Colonic mucosa (tissue), 4 donors: Measurements from ENCODE around the gene RHOBTB3. TPM values are rescaled to one million over a fixed set of nuclear protein-coding genes. Genes with fewer than 3 reads are reported as not detected.
A peak's percentile ranks its signal among the peaks of the same experiment; 100 is the strongest.

ENCODE experiments used
- DNase-seq: peaks from one replicate; pipeline ENCODE4 v3.0.0-alpha.2; 2020
- H3K27ac ChIP-seq: fragments of 200-600 bp; one replicate; pipeline ENCODE4 v1.8.0; 2021
- H3K27me3 ChIP-seq: fragments of 200-600 bp; one replicate; pipeline ENCODE4 v1.8.0; 2021
- H3K36me3 ChIP-seq: fragments of 200-600 bp; one replicate; pipeline ENCODE4 v1.8.0; 2021
- H3K4me1 ChIP-seq: fragments of 200-600 bp; one replicate; pipeline ENCODE4 v1.8.0; 2021; ENCODE audit warnings: mild to moderate bottlenecking
- H3K4me3 ChIP-seq: fragments of 200-600 bp; one replicate; pipeline ENCODE4 v1.8.0; 2021
- H3K9ac ChIP-seq, 2 donors: one replicate each; pipeline ENCODE4 v1.7.0; 2013; ENCODE audit warnings: control low read depth in 2 of 2, low read depth in 2 of 2, low read length in 2 of 2
- H3K9me3 ChIP-seq: fragments of 200-600 bp; one replicate; pipeline ENCODE4 v1.8.0; 2021
- intact Hi-C: fragments of 100-400 bp; cut with DNase I; formaldehyde crosslinking; loops from one replicate; pipeline ENCODE4 v1.14.1; 2022
- total RNA-seq, 2 donors: library from RNA; stranded (reverse); fragmentation: NEBNext Ultra II Directional in 1 of 2; extraction: Animal tissue kit (Norgen Biotek cat#: 25700) in 1 of 2; gene quantifications; one replicate each; pipeline ENCODE4 v1.2.1, GENCODE V29; 2021
- TF ChIP-seq, protein P1 (sequence below): fragments of 200-600 bp; IDR thresholded peaks from one replicate; pipeline ENCODE4 v1.8.0; 2022; ENCODE audit warnings: antibody characterized with exemption, mild to moderate bottlenecking
- donor health status: healthy.
- donor health status: DM: no; HTN: no; CAD: no.
- donor health status: DM: no; HTN: no; CAD: no.

Gene RHOBTB3
- total RNA-seq, 2 donors from 2014 or later = 50.0 to 59.0 TPM

DNA sequence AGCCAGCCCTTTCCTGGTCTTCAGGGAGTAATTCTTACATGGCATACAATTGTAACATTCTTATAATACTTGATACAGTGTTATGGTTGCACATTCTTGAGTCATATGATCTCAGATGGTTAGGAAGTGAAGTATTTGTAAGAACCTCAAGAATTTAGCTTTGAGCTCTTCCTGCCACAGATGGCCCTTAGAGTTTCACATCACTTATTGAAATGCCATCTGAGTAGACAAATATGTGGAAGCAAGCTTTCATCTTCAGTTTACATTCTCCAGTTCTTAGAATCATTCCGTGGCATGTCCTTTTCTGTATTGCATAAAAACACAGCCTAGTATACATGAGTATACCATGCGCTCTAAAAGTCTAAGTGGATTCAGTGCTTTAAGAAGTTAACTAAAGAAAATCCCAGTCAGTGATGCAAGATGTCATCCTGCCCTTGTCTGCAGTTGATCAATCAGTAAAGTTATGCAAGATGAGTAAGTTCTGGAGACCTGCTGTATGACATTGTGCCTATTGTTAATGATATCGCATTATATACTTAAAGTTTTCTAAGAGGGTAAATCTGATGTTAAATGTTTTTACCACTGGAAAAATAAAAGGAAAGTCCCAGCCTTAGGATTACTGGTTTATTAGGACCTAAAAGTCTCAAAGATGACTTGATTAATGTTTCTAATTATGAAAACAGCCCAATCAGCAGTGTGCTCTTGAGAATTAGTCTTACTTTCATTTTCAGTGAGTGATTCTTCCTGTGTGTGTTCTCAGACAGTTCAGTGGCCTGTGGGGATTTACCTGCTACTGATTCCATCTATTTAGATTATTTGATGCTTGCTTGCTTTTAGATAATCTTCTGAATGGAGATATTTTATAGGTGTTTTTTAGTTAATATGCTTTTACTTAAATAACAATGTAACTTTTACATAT, 29.4 kb downstream of the RHOBTB3 start:
- Histone ChIP-seq H3K27ac (peak overlapping the region; percentile 7), H3K4me3 (no peak overlapping the region), H3K9ac (peak overlapping the region in 1 of 2 donors; percentile 24), H3K4me1 (no peaks in the 10 kb centered on the region), H3K27me3 (no peaks in the 10 kb centered on the region), H3K9me3 (no peaks in the 10 kb centered on the region), H3K36me3 (no peaks in the 10 kb centered on the region)
- DNase-seq = no peak
- intact Hi-C loops = no loop called here
- TF ChIP-seq, protein P1, sequence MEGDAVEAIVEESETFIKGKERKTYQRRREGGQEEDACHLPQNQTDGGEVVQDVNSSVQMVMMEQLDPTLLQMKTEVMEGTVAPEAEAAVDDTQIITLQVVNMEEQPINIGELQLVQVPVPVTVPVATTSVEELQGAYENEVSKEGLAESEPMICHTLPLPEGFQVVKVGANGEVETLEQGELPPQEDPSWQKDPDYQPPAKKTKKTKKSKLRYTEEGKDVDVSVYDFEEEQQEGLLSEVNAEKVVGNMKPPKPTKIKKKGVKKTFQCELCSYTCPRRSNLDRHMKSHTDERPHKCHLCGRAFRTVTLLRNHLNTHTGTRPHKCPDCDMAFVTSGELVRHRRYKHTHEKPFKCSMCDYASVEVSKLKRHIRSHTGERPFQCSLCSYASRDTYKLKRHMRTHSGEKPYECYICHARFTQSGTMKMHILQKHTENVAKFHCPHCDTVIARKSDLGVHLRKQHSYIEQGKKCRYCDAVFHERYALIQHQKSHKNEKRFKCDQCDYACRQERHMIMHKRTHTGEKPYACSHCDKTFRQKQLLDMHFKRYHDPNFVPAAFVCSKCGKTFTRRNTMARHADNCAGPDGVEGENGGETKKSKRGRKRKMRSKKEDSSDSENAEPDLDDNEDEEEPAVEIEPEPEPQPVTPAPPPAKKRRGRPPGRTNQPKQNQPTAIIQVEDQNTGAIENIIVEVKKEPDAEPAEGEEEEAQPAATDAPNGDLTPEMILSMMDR = no peak

DNA sequence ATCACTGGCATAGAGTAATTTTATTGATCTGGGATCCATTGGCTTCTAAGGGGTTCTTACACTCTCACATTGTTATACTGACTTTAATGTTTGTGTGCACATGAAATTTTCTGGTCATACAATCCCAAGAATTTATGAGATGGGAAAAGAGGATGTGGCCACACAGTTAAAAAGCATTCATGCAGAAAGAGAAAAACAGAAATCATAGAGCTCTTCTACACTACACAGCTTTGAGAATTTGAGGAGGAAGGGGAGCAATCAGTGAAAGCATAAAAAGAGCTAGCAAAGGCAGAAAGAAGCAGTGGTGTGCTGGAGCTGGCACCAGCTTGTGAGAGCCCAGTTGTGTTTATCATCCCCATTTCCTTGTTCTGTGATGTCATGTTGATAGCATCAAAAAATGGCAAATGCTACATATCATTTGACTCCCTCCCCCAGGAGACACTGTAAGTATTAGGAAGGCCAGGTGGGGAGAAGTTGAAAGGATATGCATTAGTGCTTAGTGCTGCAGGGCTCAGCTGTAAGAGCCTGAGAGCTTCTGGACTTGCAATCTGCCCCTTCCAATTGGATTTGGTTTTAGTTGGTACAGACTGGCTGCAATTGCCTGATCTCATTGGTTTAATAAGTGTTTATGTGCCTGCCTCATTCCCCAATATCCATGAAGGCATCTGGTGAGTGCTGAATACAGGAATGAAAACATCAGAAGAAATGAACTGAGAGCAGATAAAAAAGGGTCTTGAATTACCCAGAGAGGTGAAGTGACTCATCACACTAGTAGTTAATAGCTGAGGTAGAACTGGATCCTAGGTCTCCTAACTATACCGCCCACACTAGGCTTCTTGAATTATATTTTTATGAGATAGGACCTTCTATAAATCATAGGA, 30.9 kb downstream of the RHOBTB3 start:
- H3K4me1 ChIP-seq = no peaks in the 10 kb centered on the region
- H3K36me3 ChIP-seq = no peaks in the 10 kb centered on the region
- intact Hi-C loops = no loop called here
- no peak overlapping the region for H3K9ac ChIP-seq
- TF ChIP-seq, protein P1 = no peak
- no peaks in the 10 kb centered on the region for H3K27me3 ChIP-seq
- H3K27ac ChIP-seq = no peak overlapping the region
- H3K9me3 ChIP-seq = no peaks in the 10 kb centered on the region
- H3K4me3 ChIP-seq = no peak overlapping the region
- no peak for DNase-seq

- TF ChIP-seq, protein P1 = no peak
- Histone ChIP-seq H3K4me1 (no peaks in the 10 kb centered on the region), H3K4me3 (no peak overlapping the region), H3K9ac (no peak overlapping the region), H3K36me3 (no peaks in the 10 kb centered on the region), H3K9me3 (no peaks in the 10 kb centered on the region), H3K27me3 (no peaks in the 10 kb centered on the region), H3K27ac (no peak overlapping the region)
- intact Hi-C loops = no loop called here
- DNase-seq = no peak
These were observed 31.5 kb downstream of the RHOBTB3 start for GRCh38 chr5:95762652-95763041.

GRCh38 chr5:95763941-95764340, 32.8 kb downstream of the RHOBTB3 start:
- intact Hi-C loops = no loop called here
- no peak for DNase-seq
- Histone ChIP-seq H3K9me3 (no peaks in the 10 kb centered on the region), H3K27me3 (no peaks in the 10 kb centered on the region), H3K4me3 (no peak overlapping the region), H3K4me1 (no peaks in the 10 kb centered on the region), H3K36me3 (no peaks in the 10 kb centered on the region), H3K9ac (no peak overlapping the region), H3K27ac (no peak overlapping the region)
- TF ChIP-seq, protein P1 = no peak

DNA sequence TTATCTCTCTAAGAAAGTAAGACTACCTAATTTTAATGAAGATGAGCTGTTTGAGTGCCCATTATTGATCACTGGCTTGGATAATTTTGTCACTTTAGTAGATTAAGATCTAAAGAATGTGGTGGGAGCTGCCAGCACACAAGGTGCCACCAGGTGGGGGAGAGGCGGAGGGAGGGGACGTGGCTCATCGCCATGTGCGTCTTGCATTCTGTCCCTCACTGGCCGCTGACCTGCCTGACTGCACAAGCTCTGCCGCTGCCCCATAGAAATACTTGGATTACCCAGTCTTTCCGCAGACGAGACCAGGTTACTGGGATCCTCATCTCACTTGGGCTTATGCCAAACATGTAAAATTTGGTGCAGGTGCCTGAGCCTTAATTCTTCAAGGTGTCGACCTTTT, 37.6 kb downstream of the RHOBTB3 start:
- TF ChIP-seq, protein P1 = no peak
- no peak for DNase-seq
- Histone ChIP-seq H3K9me3 (no peaks in the 10 kb centered on the region), H3K27ac (no peak overlapping the region), H3K4me3 (no peak overlapping the region), H3K4me1 (no peaks in the 10 kb centered on the region), H3K9ac (no peak overlapping the region), H3K36me3 (no peaks in the 10 kb centered on the region), H3K27me3 (no peaks in the 10 kb centered on the region)
- intact Hi-C loops = no loop called here
